Measurements from ENCODE around the gene TMEM87A.

TMEM87A gene

DNA sequence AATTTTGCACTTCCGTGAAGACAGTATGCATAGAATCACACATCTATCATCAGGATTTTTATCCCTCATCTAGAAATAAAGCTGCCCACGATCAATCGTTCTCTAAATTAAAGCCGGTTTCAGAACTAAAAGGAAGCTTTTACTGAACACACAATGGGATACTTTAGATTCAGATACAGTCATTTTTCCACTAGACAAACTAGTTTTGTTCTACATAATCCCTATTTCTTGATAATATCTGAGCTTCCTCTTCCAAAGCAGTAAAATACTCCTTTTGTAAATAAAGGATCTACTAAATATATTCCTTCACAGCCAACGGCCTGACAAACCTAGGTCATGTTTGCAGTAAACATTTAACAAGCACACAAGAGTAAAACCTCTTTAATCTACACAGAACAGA, 2.2 kb downstream of the TMEM87A start:
- peak overlapping the region; percentile 4; the same call in 1 of the 2 replicates for H3K4me3 ChIP-seq (ENCODE audit: low read depth, low read length)

GRCh38 chr15:42270551-42270950, 2.7 kb downstream of the TMEM87A start:
- TF ChIP-seq, protein P1, sequence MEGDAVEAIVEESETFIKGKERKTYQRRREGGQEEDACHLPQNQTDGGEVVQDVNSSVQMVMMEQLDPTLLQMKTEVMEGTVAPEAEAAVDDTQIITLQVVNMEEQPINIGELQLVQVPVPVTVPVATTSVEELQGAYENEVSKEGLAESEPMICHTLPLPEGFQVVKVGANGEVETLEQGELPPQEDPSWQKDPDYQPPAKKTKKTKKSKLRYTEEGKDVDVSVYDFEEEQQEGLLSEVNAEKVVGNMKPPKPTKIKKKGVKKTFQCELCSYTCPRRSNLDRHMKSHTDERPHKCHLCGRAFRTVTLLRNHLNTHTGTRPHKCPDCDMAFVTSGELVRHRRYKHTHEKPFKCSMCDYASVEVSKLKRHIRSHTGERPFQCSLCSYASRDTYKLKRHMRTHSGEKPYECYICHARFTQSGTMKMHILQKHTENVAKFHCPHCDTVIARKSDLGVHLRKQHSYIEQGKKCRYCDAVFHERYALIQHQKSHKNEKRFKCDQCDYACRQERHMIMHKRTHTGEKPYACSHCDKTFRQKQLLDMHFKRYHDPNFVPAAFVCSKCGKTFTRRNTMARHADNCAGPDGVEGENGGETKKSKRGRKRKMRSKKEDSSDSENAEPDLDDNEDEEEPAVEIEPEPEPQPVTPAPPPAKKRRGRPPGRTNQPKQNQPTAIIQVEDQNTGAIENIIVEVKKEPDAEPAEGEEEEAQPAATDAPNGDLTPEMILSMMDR (IDR thresholded peaks at IDR 0.05; ENCODE audit: insufficient read depth, low read depth, low read length, missing control alignments), result no peak
- no peak for DNase-seq (ENCODE audit: low read depth)
- no peak overlapping the region for H3K4me3 ChIP-seq (ENCODE audit: low read depth, low read length)

More for the DNA sequence above, 2.2 kb downstream of the TMEM87A start:
- TF ChIP-seq, protein P1 (IDR thresholded peaks at IDR 0.05; ENCODE audit: insufficient read depth, low read depth, low read length, missing control alignments), result no peak
- no peak for DNase-seq (ENCODE audit: low read depth)

- H3K4me3 ChIP-seq (ENCODE audit: low read depth, low read length), result no peak overlapping the region
- TF ChIP-seq, protein P1 (IDR thresholded peaks at IDR 0.05; ENCODE audit: insufficient read depth, low read depth, low read length, missing control alignments), result no peak
- no peak for DNase-seq (ENCODE audit: low read depth)
These were observed 5.9 kb downstream of the TMEM87A start for GRCh38 chr15:42267286-42267685.

GRCh38 chr15:42264795-42265194, 8.4 kb downstream of the TMEM87A start:
- no peak overlapping the region for H3K4me3 ChIP-seq (ENCODE audit: low read depth, low read length)
- TF ChIP-seq, protein P1 (IDR thresholded peaks at IDR 0.05; ENCODE audit: insufficient read depth, low read depth, low read length, missing control alignments), result no peak
- DNase-seq (ENCODE audit: low read depth), result no peak

GRCh38 chr15:42253300-42253699, 19.9 kb downstream of the TMEM87A start:
- no peak for DNase-seq (ENCODE audit: low read depth)
- TF ChIP-seq, protein P1 (IDR thresholded peaks at IDR 0.05; ENCODE audit: insufficient read depth, low read depth, low read length, missing control alignments), result no peak

DNA sequence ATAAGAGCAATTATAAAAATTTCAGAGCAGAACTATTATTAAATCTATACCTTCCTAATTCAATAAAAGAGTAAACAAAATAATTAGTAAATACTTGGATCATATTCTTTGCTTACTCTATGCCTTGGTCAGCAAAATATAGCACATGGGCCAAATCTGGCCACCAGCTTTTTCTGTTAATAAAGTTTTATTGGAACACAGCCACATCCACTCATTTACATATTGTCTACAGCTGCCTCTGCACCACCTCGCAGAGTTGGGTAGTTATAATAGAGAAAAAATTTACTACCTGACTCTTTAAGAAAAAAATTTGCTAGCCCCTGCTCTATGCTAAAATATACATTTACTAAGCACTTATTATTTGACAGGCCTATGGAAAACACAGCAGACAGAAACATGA, 32.4 kb downstream of the TMEM87A start:
- TF ChIP-seq, protein P1 (IDR thresholded peaks at IDR 0.05; ENCODE audit: insufficient read depth, low read depth, low read length, missing control alignments), result no peak
- DNase-seq (ENCODE audit: low read depth), result no peak
- no peak overlapping the region for H3K4me3 ChIP-seq (ENCODE audit: low read depth, low read length)

More at GRCh38 chr15:42253300-42253699, 19.9 kb downstream of the TMEM87A start:
- no peak overlapping the region for H3K4me3 ChIP-seq (ENCODE audit: low read depth, low read length)

DNA sequence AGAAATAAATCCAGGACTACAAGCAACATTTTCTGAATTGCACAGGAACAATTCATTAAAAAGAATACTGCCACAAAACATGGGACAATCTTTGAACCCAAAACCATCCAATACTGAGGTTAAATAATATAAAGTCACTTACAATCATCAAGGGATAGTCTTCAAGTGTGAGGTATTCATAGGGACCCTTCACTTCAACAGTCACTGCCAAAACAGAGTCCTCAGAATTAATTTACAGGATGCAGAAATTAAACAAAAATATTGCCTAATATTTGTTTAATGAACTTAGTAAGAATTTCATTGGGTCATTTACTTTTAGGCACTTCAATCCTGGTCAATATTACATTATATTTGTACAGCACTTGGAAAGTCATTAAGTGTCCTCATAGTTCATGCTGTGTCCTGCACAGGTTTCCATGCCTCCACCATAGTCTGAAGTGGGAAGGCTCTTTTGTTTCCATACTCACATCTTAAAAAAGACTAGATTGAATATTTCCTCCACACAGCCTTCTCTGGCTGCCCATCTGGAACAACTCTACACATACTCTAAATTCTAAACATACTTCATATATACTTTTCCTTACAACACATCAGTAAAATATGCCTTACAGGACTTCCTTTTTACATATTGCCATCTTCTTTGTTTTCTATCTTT, 33.6 kb downstream of the TMEM87A start:
- H3K4me3 ChIP-seq (ENCODE audit: low read depth, low read length), result no peak overlapping the region
- DNase-seq (ENCODE audit: low read depth), result no peak
- TF ChIP-seq, protein P1 (IDR thresholded peaks at IDR 0.05; ENCODE audit: insufficient read depth, low read depth, low read length, missing control alignments), result no peak

All from GM12865 (cell line).